HCT116 (cell line): Measurements from ENCODE around the gene RRAS2. TPM values are rescaled to one million over a fixed set of nuclear protein-coding genes. Genes with fewer than 3 reads are reported as not detected.

ENCODE experiments used
- ATAC-seq: fragments of 200-7000 bp; cut with Tn5 transposase; 2 replicates; pipeline ENCODE4 v1.9.1; 2020; ENCODE audit warnings: mild to moderate bottlenecking, moderate library complexity
- BruUV-seq: library from RNA; stranded (reverse); fragments of 400-500 nt; replicated peaks from 2 replicates; lab custom pipeline; 2021; lab: Mats Ljungman, UMichigan
- CTCF ChIA-PET: fragments of 300-600 bp; sonication (Branson Sonifier 250); formaldehyde crosslinking; loops from one replicate; lab custom pipeline; 2021; ENCODE audit warnings: antibody characterized with exemption; lab: Charles Lee
- POLR2A ChIA-PET: fragments of 300-600, 350-600 bp; sonication (Branson Sonifier 250); formaldehyde crosslinking; loops from one replicate; lab custom pipeline; 2021; ENCODE audit warnings: antibody characterized with exemption; lab: Charles Lee
- RAD21 ChIA-PET, 2 experiments: fragments of 300-600 bp; sonication (Branson Sonifier 250); formaldehyde crosslinking; loops; one replicate each; lab custom pipeline; 2023; ENCODE audit warnings: low total read pairs in 2 of 2; ENCODE audit not compliant: uncharacterized antibody in 2 of 2, unreplicated experiment in 2 of 2, low non-redundant PET in 1 of 2; lab: Charles Lee
- DNase-seq: peaks from one replicate; pipeline ENCODE4 v3.0.0-alpha.2; 2010; ENCODE audit warnings: low read depth, low spot score
- H2AFZ ChIP-seq: fragments of 200-600 bp; shearing (Covaris generic), sonication (generic); 2 replicates; pipeline ENCODE4 v1.6.1; 2017; ENCODE audit warnings: low read depth, mixed run types, mixed read lengths, antibody characterized with exemption, low read length; ENCODE audit not compliant: poor library complexity, severe bottlenecking
- H3K27ac ChIP-seq: 2 replicates; pipeline ENCODE4 v1.5.1; 2012; ENCODE audit warnings: low read depth, low read length
- H3K27me3 ChIP-seq: fragments of 200-600 bp; sonication (generic); 2 replicates; pipeline ENCODE4 v1.6.1; 2016; ENCODE audit warnings: mixed run types, low read length, mixed read lengths; ENCODE audit not compliant: insufficient read depth
- H3K36me3 ChIP-seq, 2 experiments: fragments of 200-500 bp in 1 of 2; fragments of 200-600 bp in 1 of 2; sonication (Bioruptor generic) in 1 of 2; sonication (generic) in 1 of 2; 2 replicates each; pipeline versions ENCODE4 v1.5.1 to v1.6.1; 2014 to 2016; ENCODE audit warnings: low read length in 2 of 2, inconsistent platforms in 1 of 2, mixed read lengths in 1 of 2, mixed run types in 1 of 2; ENCODE audit not compliant: insufficient read depth in 2 of 2, control insufficient read depth in 1 of 2
- H3K4me1 ChIP-seq, 2 experiments: fragments of 200-600 bp in 1 of 2; sonication (generic) in 1 of 2; 2 replicates each; pipeline versions ENCODE4 v1.5.1 to v1.6.1; 2012 to 2017; ENCODE audit warnings: low read length in 2 of 2, inconsistent platforms in 1 of 2, mild to moderate bottlenecking in 1 of 2, mixed read lengths in 1 of 2, mixed run types in 1 of 2, moderate library complexity in 1 of 2; ENCODE audit not compliant: insufficient read depth in 2 of 2, control insufficient read depth in 1 of 2
- H3K4me2 ChIP-seq: fragments of 200-600 bp; sonication (generic); 2 replicates; pipeline ENCODE4 v1.6.1; 2017; ENCODE audit warnings: mixed run types, low read length, mixed read lengths
- H3K4me3 ChIP-seq, 2 experiments: fragments of 200-600 bp in 1 of 2; sonication (generic) in 1 of 2; replicated peaks in 1 of 2; 2 replicates each; pipeline ENCODE4 v1.5.1; 2011 to 2016; ENCODE audit warnings: low read length in 2 of 2, control low read depth in 1 of 2, low read depth in 1 of 2, mild to moderate bottlenecking in 1 of 2, mixed read lengths in 1 of 2, mixed run types in 1 of 2
- H3K79me2 ChIP-seq: fragments of 200-600 bp; sonication (generic); 2 replicates; pipeline ENCODE4 v1.6.1; 2017; ENCODE audit warnings: mild to moderate bottlenecking, mixed run types, low read length, moderate library complexity, mixed read lengths; ENCODE audit not compliant: insufficient read depth
- H3K9ac ChIP-seq: fragments of 200-600 bp; sonication (generic); 2 replicates; pipeline ENCODE4 v1.6.1; 2016; ENCODE audit warnings: low read length, mixed read lengths
- H3K9me2 ChIP-seq: fragments of 200-600 bp; sonication (generic), shearing (Covaris generic); 2 replicates; pipeline ENCODE4 v1.6.1; 2017; ENCODE audit warnings: mixed run types, mild to moderate bottlenecking, moderate library complexity; ENCODE audit not compliant: insufficient read depth
- H3K9me3 ChIP-seq, 2 experiments: fragments of 200-500 bp in 1 of 2; fragments of 200-600 bp in 1 of 2; sonication (Bioruptor generic) in 1 of 2; sonication (generic) in 1 of 2; 2 replicates each; pipeline ENCODE4 v1.6.1; 2014 to 2017; ENCODE audit warnings: low read length in 2 of 2, mixed read lengths in 2 of 2, inconsistent platforms in 1 of 2, low read depth in 1 of 2, mild to moderate bottlenecking in 1 of 2, mixed run types in 1 of 2, moderate library complexity in 1 of 2; ENCODE audit not compliant: control insufficient read depth in 1 of 2, insufficient read depth in 1 of 2
- H4K20me1 ChIP-seq: fragments of 200-600 bp; sonication (generic), shearing (Covaris generic); 2 replicates; pipeline ENCODE4 v1.6.1; 2017; ENCODE audit warnings: mixed run types, mild to moderate bottlenecking, moderate library complexity; ENCODE audit not compliant: insufficient read depth
- CEBPB ChIP-seq: IDR thresholded peaks from 2 replicates; pipeline ENCODE4 v1.6.1; 2012; ENCODE audit warnings: low read depth
- EGR1 ChIP-seq: IDR thresholded peaks from 2 replicates; pipeline ENCODE4 v1.6.1; 2012; ENCODE audit warnings: low read depth
- POLR2A ChIP-seq: IDR thresholded peaks from 2 replicates; pipeline ENCODE4 v1.7.0; 2011; ENCODE audit warnings: borderline replicate concordance; ENCODE audit not compliant: insufficient read depth, insufficient read length; ENCODE audit errors: extremely low read depth
- SIN3A ChIP-seq: IDR thresholded peaks from 2 replicates; pipeline ENCODE4 v1.6.1; 2012; ENCODE audit warnings: low read depth
- intact Hi-C: fragments of 100-400 bp; cut with micrococcal nuclease; formaldehyde crosslinking; loops from 2 replicates; pipeline ENCODE4 v1.10.0; 2022
- total RNA-seq: library from RNA; stranded (reverse); gene quantifications from one replicate; pipeline ENCODE4 v1.2.1, GENCODE V29; 2021; ENCODE audit not compliant: unreplicated experiment
- TF ChIP-seq, protein P1 (sequence below): IDR thresholded peaks from 2 replicates; pipeline ENCODE4 v1.6.1; 2012; ENCODE audit warnings: low read depth

Gene RRAS2
- total RNA-seq, 1 experiment from 2014 or later, result 54.5 TPM

DNA sequence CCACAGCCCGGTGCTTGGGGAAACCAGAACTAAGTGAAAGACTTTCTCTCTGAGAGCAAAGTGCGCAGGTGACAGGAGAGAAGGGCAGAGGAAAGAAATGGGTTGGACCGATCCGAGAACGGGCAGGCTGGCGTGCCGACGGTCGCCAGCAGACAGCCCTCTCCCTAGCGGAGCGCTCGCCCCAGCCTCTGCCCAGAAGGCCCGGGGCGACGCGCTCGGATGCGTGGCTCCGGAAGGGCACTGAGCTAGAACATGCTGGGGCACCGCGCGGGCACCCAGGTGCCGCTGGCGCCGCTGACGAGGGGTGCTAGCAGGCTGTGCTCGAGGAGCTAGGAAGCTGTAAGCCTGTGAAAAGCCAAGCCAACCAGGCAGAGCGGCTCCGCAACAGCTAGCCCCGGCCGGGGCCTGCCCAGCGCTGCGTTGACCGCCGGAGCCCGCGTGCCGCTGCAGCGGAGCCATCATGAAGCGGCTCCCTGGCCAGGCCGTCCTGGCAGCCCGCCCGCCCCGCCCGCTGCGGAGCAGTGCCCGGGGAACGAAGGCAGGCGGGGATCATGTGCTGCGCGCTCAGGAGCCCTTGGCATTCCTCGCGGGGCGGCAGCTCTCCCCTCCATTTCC lies 22.1 kb upstream of the RRAS2 start (continued):
- TF ChIP-seq, protein P1, sequence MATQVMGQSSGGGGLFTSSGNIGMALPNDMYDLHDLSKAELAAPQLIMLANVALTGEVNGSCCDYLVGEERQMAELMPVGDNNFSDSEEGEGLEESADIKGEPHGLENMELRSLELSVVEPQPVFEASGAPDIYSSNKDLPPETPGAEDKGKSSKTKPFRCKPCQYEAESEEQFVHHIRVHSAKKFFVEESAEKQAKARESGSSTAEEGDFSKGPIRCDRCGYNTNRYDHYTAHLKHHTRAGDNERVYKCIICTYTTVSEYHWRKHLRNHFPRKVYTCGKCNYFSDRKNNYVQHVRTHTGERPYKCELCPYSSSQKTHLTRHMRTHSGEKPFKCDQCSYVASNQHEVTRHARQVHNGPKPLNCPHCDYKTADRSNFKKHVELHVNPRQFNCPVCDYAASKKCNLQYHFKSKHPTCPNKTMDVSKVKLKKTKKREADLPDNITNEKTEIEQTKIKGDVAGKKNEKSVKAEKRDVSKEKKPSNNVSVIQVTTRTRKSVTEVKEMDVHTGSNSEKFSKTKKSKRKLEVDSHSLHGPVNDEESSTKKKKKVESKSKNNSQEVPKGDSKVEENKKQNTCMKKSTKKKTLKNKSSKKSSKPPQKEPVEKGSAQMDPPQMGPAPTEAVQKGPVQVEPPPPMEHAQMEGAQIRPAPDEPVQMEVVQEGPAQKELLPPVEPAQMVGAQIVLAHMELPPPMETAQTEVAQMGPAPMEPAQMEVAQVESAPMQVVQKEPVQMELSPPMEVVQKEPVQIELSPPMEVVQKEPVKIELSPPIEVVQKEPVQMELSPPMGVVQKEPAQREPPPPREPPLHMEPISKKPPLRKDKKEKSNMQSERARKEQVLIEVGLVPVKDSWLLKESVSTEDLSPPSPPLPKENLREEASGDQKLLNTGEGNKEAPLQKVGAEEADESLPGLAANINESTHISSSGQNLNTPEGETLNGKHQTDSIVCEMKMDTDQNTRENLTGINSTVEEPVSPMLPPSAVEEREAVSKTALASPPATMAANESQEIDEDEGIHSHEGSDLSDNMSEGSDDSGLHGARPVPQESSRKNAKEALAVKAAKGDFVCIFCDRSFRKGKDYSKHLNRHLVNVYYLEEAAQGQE, result no peak

DNA sequence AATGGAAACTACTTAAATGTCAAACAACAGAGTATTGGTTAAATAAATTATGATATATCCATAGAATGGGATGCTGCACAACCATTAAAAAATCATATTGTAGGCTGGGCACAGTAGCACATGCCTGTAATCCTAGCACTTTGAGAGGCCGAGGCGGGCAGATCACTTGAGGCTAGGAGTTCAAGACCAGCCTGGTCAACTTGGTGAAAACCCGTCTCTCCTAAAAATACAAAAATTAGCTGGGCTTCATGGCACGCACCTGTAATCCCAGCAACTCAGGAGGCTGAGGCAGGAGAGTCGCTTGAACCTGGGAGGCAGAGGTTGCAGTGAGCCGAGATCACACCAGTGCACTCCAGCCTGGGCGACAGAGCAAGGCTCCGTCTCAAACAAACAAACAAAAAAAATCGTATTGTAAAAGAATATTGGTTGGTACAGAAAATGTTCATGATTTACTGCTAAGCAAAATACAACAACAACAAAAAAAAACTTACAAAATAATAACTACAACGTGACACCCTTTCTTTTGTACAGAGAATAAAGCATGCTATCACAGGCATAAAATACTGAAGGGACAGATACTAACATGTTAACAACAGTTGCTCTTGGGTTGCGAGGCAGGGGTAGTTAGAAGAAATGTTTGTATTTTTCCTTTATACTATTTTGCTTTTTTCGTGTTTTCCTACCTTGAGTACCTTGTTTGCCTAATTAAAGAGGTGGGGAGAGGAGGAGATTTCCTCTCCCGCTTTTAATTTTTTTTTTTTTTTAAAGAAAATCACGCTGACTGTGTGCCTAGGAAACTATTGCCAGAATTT lies 21.3 kb upstream of the RRAS2 start:
- TF ChIP-seq CEBPB, result no peak
- no peak for TF ChIP-seq POLR2A
- no peak for TF ChIP-seq EGR1
- 0 out of 2 replicates have a peak, but pooled peaks have one; percentile 18 for TF ChIP-seq SIN3A
- TF ChIP-seq, all 23 proteins: peak for 1
- Histone ChIP-seq H3K9ac (peak overlapping the region; percentile 62), H3K27ac (no peak overlapping the region), H2AFZ (peak overlapping the region; percentile 94), H3K27me3 (no peaks in the 10 kb centered on the region), H4K20me1 (no peaks in the 10 kb centered on the region), H3K4me2 (peak overlapping the region; percentile 96), H3K79me2 (no peaks in the 10 kb centered on the region), H3K4me1 (peaks cover 4 to 21% of the 10 kb centered on the region in 2 experiments; a peak in 2 of 4 replicates), H3K9me3 (no peaks in the 10 kb centered on the region), H3K4me3 (peak overlapping the region; percentile 51 to 64), H3K36me3 (no peaks in the 10 kb centered on the region), H3K9me2 (no peaks in the 10 kb centered on the region)
- intact Hi-C loops, result no loop called here
- no peak for ATAC-seq
- ChIA-PET POLR2A (interaction anchor here (1.1 kb wide), 1 partner anchor 38 kb away, joined by 3 read pairs; no protein-coding TSS in a partner anchor), CTCF (no interaction called here), RAD21 (interaction anchor here in 1 of 2 experiments (0.6 kb wide), 1 partner anchor 52 kb away, joined by 3 read pairs; no protein-coding TSS in a partner anchor)
- no TSS peak for BruUV-seq
- DNase-seq, result no peak
